HEK293T (cell line): ENCODE results near the gene HOXA13.

ENCODE experiments used
- ARNT ChIP-seq: fragments of 450-650 bp; IDR thresholded peaks from 2 replicates; pipeline ENCODE4 v1.6.1; 2017; ENCODE audit warnings: mild to moderate bottlenecking
- FOXA1 ChIP-seq: fragments of 450-650 bp; IDR thresholded peaks from 2 replicates; pipeline ENCODE4 v1.6.1; 2016; ENCODE audit warnings: mild to moderate bottlenecking
- FOXM1 ChIP-seq: fragments of 450-650 bp; IDR thresholded peaks from 2 replicates; pipeline ENCODE4 v1.6.1; 2017; ENCODE audit warnings: mild to moderate bottlenecking, borderline replicate concordance
- HDGF ChIP-seq: fragments of 450-650 bp; IDR thresholded peaks from 2 replicates; pipeline ENCODE4 v1.6.1; 2017; ENCODE audit warnings: antibody characterized with exemption, borderline replicate concordance
- NFRKB ChIP-seq: fragments of 450-650 bp; IDR thresholded peaks from 2 replicates; pipeline ENCODE4 v1.6.1; 2016; ENCODE audit warnings: mild to moderate bottlenecking, moderate library complexity
- PKNOX1 ChIP-seq: fragments of 450-650 bp; IDR thresholded peaks from 2 replicates; pipeline ENCODE4 v1.6.1; 2016
- TARDBP ChIP-seq: fragments of 450-650 bp; IDR thresholded peaks from 2 replicates; pipeline ENCODE4 v1.6.1; 2016

- TF ChIP-seq TARDBP (no peak), PKNOX1 (no peak), HDGF (no peak), FOXA1 (no peak), ARNT (no peak), NFRKB (no peak), FOXM1 (no peak)
Measured at GRCh38 chr7:27159266-27160144, 40.4 kb downstream of the HOXA13 start.
